GM21526 (cell line): ENCODE data around the gene CDH4.

Experiments
- ATAC-seq: cut with Tn5 transposase; IDR thresholded peaks from one replicate; pipeline ENCODE4 v1.9.1; 2021; ENCODE audit warnings: moderate library complexity; ENCODE audit not compliant: unreplicated experiment, low FRiP score

The CDH4 gene

DNA sequence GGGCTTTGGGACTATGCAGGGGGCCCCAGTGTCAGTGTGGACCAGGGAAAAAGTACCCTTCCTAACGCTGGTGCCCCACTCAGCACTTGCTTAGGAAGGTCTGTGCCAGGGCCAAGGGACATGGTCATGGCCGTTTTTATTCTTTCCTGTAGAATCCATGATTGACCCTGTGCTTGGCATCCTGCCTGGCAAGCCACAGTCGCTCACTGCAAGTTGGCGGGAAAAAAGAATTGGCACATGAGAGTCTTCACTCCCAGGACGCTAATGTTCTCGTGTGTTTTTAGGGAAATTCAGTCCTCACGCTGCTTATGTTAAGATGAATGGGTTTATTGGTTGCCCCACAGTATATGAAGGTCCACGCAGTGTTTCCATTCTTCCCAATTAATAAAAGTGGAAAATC lies 253.4 kb downstream of the CDH4 start:
- ATAC-seq = no peak

DNA sequence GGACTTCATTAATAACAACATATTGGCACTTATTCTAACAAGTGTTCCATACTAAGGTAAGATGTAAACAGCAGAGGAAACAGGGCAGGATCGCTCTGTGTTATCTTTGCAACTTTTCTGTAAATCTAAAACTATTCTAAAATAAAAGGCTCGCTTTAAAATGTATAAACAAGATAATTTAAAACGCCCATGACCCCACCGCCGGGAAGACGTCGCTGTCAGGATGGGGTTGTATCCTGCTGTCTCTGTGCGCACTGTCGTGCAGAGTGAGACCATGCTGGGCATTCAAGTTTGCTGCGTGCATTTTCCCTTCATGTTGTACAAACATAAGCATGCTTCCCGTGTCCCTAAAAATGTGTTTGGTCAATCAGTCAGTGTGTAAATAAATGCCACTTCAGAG lies 255.7 kb downstream of the CDH4 start:
- ATAC-seq = no peak

DNA sequence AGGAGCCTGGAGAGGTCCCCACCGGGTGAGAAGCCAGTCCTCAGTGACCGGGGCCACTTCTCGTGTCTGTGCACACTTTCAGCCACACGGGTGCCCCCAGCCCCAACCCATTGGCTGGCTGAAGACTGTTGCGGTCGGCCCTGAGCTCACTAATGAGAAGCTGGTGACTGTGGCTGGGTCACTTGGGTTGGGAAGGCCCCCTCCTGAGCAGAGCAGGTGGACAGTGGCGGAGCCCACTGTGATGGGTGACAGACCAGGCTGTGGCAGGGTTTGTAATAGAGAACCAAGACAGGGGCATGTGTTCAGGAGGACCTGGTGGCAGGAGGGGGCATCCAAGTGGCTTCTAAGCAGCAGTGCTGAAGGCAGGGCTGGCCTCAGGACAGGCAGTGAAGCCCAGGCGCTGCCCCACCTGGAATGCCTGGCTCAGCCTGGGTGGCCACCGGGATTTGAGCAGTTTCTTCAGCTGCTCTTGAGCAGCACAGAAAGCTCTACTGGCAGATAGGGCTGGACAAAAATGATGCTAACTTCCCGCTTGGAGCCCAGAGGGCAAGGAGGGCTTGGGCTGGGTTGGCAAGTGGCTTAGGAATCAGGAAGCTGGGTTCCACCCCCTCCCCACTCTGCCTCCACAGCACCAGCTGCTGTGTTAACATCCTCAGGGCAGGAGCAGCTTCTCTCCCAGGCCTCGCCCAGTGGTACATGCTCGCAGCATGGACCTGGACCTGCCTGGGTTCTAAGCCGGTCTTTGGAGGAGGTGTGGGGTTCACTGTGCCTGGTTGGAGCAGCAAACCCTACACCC lies 256.4 kb downstream of the CDH4 start:
- ATAC-seq = no peak

DNA sequence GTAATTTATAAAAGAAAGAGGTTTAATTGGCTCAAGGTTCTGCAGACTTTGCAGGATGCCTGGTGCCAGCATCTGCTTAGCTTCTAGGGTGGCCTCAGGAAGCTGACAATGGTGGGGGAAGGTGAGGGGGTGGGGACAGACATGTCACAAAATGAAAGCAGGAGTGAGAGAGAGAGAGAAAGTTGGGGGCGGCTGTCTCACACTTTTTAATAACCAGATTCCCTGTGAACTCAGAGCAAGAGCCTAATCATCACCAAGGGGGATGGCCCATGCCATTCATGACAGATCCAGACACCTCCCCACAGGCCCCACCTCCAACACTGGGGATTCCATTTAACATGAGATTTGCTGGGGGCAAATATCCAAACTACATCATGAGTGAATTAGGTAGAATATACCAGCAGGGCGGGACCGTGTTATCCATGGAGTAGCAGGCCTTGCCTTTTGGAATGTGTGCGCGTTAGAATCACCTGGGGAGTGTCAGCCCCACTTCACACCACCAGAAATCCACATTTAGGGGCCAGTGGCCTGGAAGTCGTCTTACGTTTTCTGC lies 258.8 kb downstream of the CDH4 start:
- ATAC-seq = no peak

DNA sequence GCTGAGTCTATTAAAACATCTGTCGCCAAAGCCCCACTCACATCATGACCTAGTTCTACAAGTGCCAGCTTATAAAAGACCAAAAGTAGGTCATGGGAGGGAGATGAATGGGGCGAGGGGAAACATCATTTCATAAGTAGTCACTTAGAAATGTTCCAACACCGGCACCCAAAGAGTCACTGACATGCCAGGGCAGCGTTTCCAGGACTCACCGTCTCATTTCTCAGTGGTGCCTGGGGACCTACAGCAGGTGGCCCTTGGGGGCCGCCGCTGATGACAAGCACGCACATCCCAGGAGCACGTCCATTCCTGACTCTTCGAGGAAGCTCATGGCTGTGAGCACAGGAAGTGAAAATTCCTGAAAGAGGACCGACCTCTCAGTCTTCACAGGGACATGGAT lies 260.4 kb downstream of the CDH4 start:
- no peak for ATAC-seq

DNA sequence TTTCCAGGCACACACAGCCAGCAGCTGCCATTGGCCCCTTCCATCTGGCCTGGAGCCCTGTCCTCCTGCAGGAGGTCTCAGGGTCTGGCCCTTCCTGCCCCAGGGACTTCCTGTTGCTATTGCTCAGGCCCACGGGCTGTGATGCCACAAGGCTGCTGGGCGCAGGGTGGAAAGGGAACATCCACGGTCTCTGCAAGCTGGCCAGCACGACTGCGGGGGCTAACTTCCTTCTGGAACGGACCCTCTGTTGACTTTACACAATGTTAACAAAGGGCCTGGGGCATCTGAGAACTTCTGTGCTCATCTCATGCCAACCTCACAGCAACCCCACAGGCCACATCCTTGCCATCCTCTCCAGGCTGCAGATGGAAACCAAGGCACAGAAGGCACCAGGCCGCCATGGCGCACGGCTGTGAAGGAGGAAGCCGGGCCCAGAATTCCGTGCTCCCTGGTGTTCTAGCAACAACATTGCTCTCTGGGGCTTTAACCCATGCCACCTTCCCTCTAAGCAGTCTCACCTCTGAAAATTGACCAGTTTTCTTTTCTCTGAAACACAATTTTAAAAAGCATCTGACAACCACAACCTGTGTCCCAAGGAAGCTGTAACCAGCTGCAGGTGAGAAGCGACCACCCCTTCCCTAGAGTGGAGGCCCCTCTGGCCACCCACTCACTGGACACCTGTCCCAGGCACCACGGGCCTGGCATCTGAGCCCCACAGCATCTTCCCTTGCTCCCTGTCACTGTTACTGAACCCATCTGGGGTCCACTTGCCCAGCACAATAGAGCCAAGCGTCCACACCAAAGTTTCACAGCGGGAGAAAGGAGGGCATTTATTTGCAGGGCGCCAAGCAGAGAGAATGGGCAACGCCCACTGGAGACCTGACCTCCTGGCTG lies 261.3 kb downstream of the CDH4 start:
- ATAC-seq = no peak

DNA sequence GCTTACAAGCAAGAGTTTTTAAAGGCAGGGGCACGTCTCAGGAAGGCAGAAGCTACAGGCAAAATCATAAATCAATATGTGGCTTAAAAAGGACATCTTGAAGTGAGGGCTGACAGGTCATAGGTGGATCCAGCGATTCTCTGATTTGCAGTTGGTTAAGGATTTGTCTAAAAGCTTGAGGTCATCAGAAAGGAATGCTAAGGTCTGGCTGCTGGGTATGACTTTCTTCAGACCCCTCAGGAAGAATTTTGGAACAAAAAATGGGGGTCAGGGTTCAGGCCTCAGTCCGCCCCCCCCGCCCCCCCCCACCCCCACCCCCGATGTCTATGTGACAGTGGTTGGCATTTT lies 261.9 kb downstream of the CDH4 start:
- ATAC-seq = no peak

DNA sequence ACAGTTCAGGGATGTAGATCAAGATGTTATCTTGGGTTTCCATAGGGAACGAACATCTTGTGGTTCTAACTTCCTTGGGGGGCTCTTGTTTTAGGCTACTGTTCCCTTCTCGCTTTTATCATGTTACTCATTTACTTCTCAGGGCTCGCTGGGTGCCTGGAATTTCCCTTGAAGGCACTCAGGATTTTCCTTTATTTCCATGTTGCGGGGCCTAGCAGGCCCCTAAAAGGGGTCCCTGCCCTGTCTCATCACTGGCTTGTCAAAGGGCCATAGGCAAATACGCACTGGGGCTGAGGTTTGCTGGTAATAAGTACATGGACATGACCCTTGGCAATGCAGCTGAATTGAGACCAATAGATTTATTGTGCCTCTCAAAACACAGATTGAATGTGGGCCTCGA lies 262.3 kb downstream of the CDH4 start:
- no peak for ATAC-seq

DNA sequence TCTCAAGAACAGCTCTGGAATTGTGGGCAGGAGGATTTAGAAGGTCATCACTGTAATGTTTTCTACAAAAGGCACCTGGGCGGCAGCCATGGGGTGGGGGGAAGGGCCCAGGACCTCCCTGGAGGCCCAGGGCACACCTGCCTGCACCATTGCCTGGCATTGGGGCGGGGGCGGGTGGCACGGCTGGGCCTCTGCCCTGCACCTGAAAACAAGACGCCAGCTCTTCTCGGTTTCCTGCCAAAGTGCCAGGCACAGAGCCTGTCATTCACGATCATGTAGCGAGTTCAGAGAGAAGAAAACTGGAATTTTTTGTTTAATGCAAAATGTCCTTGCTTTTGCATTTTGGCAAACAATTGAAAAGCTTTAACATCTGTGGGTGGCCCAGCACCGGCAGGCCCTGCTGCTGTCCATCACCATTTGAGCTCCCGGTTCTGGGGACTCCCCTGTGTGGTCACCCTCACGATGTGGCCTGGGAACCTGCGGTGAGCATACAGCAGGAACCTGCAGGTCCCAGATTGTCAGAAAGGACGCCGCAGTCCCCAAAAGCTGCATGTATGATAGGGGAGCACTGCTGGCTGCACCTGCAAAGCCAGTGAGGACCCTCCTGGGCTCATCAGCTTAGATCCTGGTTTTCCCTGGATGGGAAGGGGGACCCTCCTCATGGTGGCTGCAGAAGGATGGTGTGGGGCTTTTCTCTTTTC lies 262.9 kb downstream of the CDH4 start:
- ATAC-seq = no peak

DNA sequence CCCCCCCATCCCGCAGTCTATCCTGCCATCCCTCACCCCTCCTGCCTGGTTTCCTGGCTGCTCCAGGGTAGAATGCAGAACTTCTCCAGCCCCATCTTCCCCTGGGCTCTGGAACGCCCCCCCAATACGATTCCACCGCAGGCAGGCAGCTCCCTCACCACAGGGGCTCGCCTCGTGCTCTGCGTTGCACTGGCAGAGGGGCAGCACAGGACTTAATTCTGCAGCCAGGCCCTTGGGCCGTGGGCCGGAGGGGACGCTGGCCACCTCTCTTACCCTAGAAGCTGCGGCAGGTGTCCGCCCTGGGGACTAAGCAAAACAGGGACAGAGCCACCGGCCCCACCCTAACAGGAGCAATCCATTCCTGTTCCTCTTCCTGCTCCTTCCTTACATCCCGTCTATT lies 263.9 kb downstream of the CDH4 start:
- no peak for ATAC-seq

DNA sequence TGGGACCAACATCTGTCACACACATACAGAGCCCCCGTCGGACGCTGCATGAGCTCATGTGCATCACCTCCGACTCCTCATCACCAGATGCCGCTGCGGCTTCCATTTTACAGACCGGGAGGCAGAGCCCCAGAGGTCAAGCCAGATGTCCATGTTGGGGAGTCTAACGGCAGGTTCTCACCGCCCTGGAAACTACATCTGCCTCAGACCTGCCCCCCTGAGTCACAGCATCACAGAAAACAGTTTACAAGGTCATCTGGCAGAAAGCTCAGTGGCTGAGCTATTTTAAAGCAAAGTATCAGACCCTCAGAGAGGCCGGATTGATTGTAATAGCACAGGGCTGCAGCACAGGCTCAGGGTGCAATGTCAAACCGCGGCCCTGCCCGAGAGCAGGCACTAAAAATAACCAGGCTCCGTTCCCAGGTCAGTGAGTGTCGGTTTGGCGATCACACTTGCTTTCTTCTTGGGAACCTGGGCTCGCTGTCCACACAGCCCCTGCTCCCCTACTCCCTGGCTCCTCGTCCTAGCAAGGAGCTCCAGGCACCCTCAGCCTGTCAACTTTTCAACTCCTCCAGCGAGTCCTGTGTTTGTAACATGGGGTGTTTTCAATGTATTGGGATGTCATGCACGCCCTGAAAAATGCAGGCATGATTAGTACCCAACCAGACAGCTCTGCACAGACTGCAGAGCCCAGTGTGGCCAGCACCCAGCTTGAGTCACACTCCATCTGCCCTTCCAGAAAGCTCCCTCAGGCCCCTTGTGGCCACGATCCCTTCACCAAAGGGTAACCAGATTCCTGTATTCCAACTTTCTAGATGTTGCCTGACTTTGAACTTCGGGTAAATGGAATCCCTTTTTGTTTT lies 264.5 kb downstream of the CDH4 start:
- no peak for ATAC-seq

DNA sequence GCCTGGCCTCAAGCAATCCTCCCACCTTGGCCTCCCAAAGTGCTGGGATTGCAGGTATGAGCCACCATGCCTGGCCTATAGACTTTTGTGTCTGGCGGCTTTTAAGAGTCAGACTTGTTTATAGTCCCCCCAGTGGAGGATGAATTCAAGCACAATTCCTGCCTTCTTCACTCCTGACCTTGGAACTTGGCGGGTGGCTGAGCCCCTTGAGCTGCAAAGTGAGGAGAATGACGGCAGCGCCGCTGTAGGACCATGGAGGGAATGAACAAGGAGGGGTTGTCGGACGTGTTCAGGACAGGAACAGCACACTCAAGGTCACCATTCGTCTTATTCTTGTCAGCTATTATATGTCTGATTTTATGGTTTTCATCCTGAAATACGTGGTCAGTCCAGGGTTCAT lies 265.4 kb downstream of the CDH4 start:
- no peak for ATAC-seq

DNA sequence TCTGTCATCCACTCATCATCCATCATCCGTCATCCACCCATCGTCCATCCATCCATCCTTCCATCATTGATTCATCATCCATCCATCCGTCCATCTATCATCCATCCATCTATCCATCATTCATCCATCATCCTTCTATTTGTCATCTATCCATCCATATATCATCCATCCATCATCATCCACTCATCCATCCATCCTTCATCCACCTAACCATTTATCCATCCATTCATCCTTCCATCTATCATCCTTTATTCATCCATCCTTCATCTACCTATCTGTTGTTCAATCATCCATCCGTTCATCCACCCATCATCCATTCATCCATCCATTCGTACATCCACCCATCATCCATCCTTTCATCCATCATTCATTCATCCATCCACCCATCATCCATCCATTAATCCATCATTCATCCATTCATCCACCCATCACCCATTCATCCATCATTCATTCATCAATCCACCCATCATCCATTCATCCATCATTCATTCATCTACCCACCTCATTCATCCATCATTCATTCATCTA lies 266.4 kb downstream of the CDH4 start:
- no peak for ATAC-seq

DNA sequence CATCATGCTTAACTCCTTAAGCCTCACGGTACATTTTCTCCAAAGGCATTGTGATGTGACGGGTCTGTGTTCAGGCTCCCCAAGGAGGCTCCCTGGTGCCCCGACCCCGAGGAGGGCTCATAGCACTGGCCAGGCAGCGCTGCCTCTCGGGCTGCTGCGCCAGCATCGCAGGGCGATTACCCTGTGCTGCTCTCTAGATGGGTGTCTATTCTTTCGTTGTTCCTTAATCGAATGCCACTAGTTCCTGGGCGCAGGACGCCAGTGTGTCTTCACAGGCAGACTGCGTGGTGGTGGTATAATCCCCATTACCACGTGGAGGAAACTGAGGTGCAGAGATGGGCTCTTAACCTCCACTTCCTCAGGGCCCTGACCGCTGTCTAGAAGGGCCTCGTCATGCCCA lies 267.4 kb downstream of the CDH4 start:
- ATAC-seq = no peak

DNA sequence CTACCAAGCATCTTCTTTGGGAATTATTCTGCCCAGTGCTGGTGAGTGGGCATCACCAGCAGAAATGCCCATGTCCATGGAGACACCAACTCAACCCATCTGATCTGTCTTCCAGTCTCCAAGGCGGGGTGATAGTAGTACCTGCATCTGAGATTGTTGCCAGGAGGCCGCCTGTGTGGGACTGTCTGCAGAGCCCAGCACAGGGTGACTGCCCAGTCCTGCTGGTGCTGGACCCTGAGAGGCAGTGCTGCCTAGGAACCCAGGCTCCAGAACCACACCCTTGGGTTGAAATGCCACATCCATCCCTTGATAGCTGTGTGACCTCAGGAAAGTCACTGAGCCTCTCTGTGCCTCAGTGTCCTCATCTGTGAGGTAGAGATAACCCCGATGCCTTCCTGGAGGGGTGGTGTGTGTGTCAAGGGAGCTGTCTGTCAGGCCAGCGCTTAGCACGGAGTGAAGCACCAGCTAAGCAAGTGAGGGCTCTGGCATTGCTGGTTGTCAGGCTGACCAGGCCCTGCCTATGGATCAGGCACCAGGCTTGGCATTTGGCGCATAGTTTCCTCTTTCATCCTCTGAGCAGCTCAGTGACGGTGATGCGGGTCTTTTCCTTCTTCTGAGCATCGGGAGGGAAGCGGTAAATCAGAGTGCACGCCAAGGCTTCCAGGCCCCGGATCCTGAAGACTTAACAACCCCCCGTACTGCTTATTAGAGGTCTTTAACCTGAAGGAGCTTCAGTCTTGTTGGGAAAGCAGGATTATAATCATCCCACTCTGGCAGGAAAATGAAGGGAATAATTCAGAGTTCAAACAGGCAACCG lies 268.2 kb downstream of the CDH4 start:
- no peak for ATAC-seq

DNA sequence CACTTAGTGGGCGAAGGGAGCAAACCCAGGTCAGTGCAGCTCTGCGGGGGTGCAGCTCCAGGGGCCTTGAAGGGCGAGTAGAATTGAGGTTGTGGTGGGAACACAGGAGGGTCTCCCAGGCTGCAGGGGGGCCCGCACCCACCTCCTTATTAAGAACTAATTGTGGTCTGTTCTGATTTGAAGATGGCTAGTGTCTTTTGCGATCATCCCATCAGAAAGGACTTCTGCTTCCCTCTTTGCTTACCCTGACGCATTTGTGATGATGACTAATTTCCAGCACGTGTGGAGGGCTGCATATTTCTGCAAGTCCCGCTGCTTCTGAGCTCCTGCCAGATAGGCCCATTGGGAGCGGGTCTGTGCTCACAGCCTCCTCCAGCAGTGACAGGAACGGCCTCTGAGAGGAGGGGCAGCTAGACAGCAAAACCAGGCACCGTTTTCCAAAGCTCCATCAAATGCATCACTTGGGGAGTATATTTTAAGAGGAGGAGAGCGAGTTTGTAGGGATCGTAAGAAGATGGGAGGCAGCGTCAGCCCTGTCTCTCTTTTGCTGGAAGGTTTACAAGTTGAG lies 268.9 kb downstream of the CDH4 start:
- no peak for ATAC-seq

DNA sequence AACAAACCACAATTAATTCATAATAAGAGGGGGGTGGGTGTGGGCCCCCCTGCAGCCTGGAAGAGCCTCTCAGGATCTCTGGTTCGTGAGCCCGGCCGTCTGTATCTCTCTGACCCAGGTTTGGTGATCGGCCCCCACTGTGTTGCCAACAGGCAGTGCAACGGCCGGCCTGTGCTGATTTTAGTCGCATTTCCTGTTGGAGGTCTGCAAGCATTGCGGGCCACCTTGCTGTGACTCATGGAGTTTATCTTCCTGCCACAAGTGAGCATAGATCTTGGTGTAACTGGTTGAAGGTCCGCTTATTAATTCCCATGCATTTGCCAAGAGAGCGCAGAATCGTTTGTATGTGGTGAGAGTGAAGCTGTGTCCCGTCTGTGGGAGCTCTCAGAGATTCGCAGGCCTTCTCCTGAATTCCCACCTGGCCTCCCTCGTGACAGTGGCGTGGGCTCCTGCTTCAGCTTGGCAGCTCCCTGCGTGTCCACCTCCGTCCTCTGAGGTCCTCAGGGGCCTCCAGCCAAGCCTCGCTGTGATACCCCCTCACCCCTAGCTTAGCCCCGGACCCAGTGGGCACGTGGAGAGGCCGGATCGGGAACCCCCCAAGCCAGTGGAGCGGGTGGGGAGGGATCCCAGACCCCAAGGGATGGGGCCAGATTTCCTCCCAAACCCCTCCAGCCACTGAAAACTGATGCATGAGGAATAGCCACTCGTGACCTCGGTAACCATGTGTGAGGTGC lies 269.8 kb downstream of the CDH4 start:
- no peak for ATAC-seq

DNA sequence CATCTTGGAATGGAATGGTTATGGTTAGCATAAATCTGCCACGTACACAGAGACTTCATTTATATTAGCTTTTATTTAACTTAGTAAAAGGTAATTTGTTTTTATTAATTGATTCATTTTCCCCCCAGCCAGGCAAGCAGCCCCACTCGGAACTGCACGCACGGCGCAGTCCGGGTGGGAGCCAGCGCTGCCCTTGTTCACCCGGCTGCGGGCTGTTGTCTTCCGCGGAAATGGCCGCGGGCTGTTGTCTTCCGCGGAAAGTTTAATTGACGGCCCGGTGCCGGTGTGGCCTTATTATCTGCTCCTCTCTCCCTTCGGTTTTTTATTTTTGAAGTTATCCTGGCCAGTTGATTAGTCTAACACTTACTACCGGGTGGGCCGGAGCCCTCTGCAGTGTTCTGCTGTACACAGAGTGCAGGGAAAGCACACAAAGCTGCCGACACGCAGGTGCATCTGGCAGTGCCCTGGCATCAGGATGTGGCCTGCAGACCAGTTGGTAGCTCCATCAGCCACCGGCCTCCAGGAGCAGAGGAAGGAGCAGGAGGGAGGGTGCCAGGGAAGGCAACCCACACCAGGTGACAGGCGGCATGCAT lies 270.5 kb downstream of the CDH4 start:
- no peak for ATAC-seq
